GM10266 (cell line): Measurements from ENCODE around the gene SRPRB.

Experiments used
- DNase-seq: peaks from one replicate; pipeline ENCODE4 v3.0.0; 2012; ENCODE audit errors: extremely low spot score
- CTCF ChIP-seq: IDR thresholded peaks from 2 replicates; pipeline ENCODE4 v1.5.1; 2012; ENCODE audit warnings: mild to moderate bottlenecking, low read depth; ENCODE audit not compliant: control insufficient read depth, insufficient read depth; ENCODE audit errors: missing control alignments

Gene SRPRB

GRCh38 chr3:133843634-133844033, 38.0 kb downstream of the SRPRB start:
- TF ChIP-seq CTCF = no peak

GRCh38 chr3:133845127-133845526, 39.5 kb downstream of the SRPRB start:
- TF ChIP-seq CTCF = no peak
- DNase-seq = no peak

More at GRCh38 chr3:133843634-133844033, 38.0 kb downstream of the SRPRB start:
- no peak for DNase-seq

GRCh38 chr3:133849346-133849745, 43.7 kb downstream of the SRPRB start:
- no peak for TF ChIP-seq CTCF
- no peak for DNase-seq

GRCh38 chr3:133850034-133850433, 44.4 kb downstream of the SRPRB start:
- no peak for DNase-seq

GRCh38 chr3:133851266-133851906, 45.8 kb downstream of the SRPRB start:
- peak; percentile 27 for DNase-seq
- no peak for TF ChIP-seq CTCF

More at GRCh38 chr3:133850034-133850433, 44.4 kb downstream of the SRPRB start:
- no peak for TF ChIP-seq CTCF

GRCh38 chr3:133851931-133852330, 46.3 kb downstream of the SRPRB start:
- no peak for DNase-seq
- no peak for TF ChIP-seq CTCF

GRCh38 chr3:133853063-133853924, 47.7 kb downstream of the SRPRB start:
- TF ChIP-seq CTCF = no peak
- no peak for DNase-seq
